ENCODE results near the gene BAG2.
A peak's percentile ranks its signal among the peaks of the same experiment; 100 is the strongest.

The BAG2 gene

DNA sequence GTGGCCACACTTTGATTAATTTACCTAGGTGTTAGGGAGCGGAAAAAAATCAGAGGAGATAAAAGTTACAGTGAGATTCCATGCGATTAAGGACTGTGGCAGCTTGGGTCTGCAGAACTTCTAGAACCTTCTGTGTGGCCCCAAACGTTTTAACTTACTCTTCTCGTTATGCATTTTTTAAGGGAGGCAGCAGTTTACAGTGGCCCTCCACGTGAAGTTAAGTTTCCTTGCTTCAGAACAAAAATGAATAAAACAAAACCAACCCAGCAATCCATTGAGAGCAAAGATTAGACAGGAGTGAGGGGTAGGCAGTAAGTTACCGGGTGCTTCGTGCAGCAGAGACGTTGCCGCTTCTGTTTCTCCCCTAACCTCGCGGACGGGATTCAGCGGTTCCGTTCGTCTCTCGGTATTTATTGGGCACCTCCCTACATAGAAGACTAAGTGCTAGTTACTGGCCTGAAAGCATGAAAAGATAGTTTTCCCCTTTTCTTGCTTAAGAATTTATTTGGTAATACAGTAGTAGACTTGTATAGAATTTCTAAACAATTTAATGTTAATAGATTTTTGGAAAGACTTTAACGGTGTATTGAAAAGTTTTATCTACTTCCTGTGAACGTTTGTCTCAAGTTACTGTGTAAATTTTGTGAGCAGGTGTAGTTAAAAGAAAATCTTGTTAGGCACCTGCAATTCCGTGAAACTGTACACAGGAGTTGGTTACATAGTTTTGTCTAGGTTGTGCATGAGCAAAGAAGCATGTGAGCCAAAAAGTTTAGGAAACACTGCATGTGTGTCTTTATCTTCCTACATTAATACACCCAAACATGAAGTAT is 1.1 kb downstream of the BAG2 start:
- TF ChIP-seq, protein P1, sequence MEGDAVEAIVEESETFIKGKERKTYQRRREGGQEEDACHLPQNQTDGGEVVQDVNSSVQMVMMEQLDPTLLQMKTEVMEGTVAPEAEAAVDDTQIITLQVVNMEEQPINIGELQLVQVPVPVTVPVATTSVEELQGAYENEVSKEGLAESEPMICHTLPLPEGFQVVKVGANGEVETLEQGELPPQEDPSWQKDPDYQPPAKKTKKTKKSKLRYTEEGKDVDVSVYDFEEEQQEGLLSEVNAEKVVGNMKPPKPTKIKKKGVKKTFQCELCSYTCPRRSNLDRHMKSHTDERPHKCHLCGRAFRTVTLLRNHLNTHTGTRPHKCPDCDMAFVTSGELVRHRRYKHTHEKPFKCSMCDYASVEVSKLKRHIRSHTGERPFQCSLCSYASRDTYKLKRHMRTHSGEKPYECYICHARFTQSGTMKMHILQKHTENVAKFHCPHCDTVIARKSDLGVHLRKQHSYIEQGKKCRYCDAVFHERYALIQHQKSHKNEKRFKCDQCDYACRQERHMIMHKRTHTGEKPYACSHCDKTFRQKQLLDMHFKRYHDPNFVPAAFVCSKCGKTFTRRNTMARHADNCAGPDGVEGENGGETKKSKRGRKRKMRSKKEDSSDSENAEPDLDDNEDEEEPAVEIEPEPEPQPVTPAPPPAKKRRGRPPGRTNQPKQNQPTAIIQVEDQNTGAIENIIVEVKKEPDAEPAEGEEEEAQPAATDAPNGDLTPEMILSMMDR (IDR thresholded peaks at IDR 0.05; ENCODE audit: insufficient read depth, low read depth, low read length, missing control alignments): no peak
- H3K4me3 ChIP-seq (ENCODE audit: low read depth, low read length): peak overlapping the region; percentile 62
- DNase-seq (ENCODE audit: low read depth): peak; percentile 68

- TF ChIP-seq, protein P1 (IDR thresholded peaks at IDR 0.05; ENCODE audit: insufficient read depth, low read depth, low read length, missing control alignments): no peak
- DNase-seq (ENCODE audit: low read depth): peak; percentile 3
Observed at GRCh38 chr6:57173886-57174510, 1.9 kb downstream of the BAG2 start.

DNA sequence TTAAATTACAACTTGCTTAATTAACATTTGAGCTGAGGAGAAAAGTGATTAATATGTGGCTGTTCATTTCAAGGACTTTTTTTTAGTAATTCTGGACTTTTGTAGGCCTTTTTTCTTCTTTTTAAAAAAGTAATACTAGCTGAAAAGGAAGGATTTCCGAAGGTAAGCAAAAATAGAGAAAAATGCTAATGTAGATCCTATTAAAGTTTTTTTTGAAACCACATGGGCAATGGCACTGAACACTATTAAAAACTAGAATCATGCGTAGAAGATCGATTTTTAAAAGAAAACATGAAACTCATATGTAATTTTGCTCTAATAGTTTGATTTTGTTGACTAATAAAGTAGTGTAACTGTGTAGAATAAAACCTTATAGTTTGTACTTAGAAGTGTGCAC is 2.4 kb downstream of the BAG2 start:
- peak overlapping the region; percentile 62 for H3K4me3 ChIP-seq (ENCODE audit: low read depth, low read length)

More at GRCh38 chr6:57173886-57174510, 1.9 kb downstream of the BAG2 start:
- peak overlapping the region; percentile 62 for H3K4me3 ChIP-seq (ENCODE audit: low read depth, low read length)

DNA sequence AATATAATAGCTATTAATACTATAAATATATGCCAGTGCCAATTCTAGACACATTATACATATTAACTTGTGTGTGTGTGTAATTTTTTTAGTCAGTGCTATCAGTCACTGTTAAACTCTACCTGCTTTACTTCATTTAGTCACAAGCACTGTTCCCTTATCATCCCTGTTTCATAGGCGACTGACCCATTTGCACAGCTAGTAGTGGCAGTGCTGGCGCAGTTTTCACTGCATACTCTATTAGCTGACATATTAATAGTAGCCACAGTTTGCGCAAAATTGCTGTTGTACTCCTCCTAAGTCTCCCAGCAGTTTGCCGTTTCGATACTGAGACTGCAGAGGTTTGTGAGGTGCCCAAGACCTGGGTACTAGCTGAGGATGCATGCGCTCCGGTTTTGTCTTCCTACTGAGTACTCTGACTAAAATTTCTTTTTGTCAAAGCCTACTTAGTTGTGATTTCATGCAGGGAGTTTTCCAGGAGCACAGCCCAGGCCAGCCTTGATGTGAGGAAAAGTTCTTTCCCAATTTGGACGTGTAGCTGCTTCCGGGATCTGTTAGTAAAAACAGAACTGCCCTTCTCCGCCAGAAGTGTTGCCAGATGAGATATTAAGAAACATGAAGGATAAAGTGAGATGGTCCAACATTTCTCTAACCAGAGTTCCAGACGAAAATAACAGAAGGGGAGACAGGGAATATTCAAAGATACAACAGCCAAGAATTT is 5.6 kb downstream of the BAG2 start:
- TF ChIP-seq, protein P1 (IDR thresholded peaks at IDR 0.05; ENCODE audit: insufficient read depth, low read depth, low read length, missing control alignments): no peak
- DNase-seq (ENCODE audit: low read depth): no peak
- no peak overlapping the region for H3K4me3 ChIP-seq (ENCODE audit: low read depth, low read length)

More for the DNA sequence above, 2.4 kb downstream of the BAG2 start:
- TF ChIP-seq, protein P1 (IDR thresholded peaks at IDR 0.05; ENCODE audit: insufficient read depth, low read depth, low read length, missing control alignments): no peak
- DNase-seq (ENCODE audit: low read depth): no peak

- TF ChIP-seq, protein P1 (IDR thresholded peaks at IDR 0.05; ENCODE audit: insufficient read depth, low read depth, low read length, missing control alignments): no peak
- H3K4me3 ChIP-seq (ENCODE audit: low read depth, low read length): no peak overlapping the region
- DNase-seq (ENCODE audit: low read depth): no peak
Observed at GRCh38 chr6:57180596-57180995, 8.5 kb downstream of the BAG2 start.

DNA sequence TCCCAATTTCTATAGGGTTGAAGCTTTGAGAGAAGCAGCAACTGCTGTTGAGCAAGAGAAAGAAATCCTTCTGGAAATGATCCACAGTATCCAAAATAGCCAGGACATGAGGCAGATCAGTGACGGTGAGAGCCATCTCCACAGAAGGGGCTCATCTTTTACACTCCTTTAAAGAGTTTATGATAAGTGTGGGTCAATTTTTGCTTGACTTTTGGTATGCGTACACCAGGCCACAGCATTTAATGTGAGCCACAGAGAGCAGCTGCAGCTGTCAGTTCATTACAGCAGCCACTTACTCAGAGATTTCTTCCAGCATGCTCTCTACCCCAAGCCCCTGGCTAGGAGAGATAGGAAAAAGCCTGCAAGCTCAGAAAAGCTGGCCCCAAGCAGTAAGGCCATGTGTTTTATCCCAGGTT is 9.9 kb downstream of the BAG2 start:
- no peak overlapping the region for H3K4me3 ChIP-seq (ENCODE audit: low read depth, low read length)
- TF ChIP-seq, protein P1 (IDR thresholded peaks at IDR 0.05; ENCODE audit: insufficient read depth, low read depth, low read length, missing control alignments): no peak

More for the DNA sequence above, 9.9 kb downstream of the BAG2 start:
- DNase-seq (ENCODE audit: low read depth): no peak

All from GM12865 (cell line).